K562 treated with DMSO at 1 percent for 4 hours (cell line): Measurements from ENCODE around the gene IL17B. TPM values are rescaled to one million over a fixed set of nuclear protein-coding genes. Genes with fewer than 3 reads are reported as not detected.

Experiments
- total RNA-seq: library from RNA; unstranded; fragments of 300-600 nt; gene quantifications from 2 replicates; pipeline ENCODE4 v1.2.3, GENCODE V29; 2022; ENCODE audit not compliant: insufficient read depth

The IL17B gene
- total RNA-seq, result 4.6 and 5.1 TPM in 2 replicates

GRCh38 chr5:149379177-149379761 is at the start of gene IL17B:
Gene IL17B, minus strand, starts transcription at chr5:149379292. Its CDS starts 67 bp downstream, at chr5:149379225.

GRCh38 chr5:149357370-149358293 is 21.5 kb downstream of the IL17B start, which contains the start of gene PCYOX1L:
Gene PCYOX1L, plus strand, starts transcription at chr5:149358046. Its CDS starts 23 bp downstream, at chr5:149358069.

GRCh38 chr5:149345147-149345891 is 33.8 kb downstream of the IL17B start, which contains the start of gene GRPEL2:
Gene GRPEL2, plus strand, starts transcription at chr5:149345499. Its CDS starts 41 bp downstream, at chr5:149345540.

Other genes starting within 250 kb of the IL17B start
- 1.1 and 1.9 TPM in 2 replicates for gene ABLIM3, start 237.8 kb downstream of the IL17B start, total RNA-seq
- 0.18 TPM in 1 of 2 replicates, not detected in the other for gene AFAP1L1, start 107.4 kb downstream of the IL17B start, total RNA-seq
- gene GRPEL2, start 33.8 kb downstream of the IL17B start, total RNA-seq, result 7.9 and 11.1 TPM in 2 replicates
- gene PCYOX1L, start 21.2 kb downstream of the IL17B start, total RNA-seq, result 3.3 and 4.3 TPM in 2 replicates
- 111 and 120 TPM in 2 replicates for gene CSNK1A1, start 172.1 kb upstream of the IL17B start, total RNA-seq
- 0.25 TPM in 1 of 2 replicates, not detected in the other for gene ARHGEF37, start 202.2 kb upstream of the IL17B start, total RNA-seq